GM12878 (cell line): ENCODE data around the gene PLCB2. TPM values are rescaled to one million over a fixed set of nuclear protein-coding genes. Genes with fewer than 3 reads are reported as not detected.

Experiments
- ATAC-seq: fragments of 200-7000 bp; cut with Tn5 transposase; 3 replicates; pipeline ENCODE4 v1.9.1; 2020; ENCODE audit warnings: mild to moderate bottlenecking, moderate library complexity
- BruUV-seq: library from RNA; stranded (reverse); fragments of 400-500 nt; replicated peaks from 2 replicates; lab custom pipeline; 2021; lab: Mats Ljungman, UMichigan
- CTCF ChIA-PET: fragments of 300-600 bp; sonication (Branson Sonifier 250); formaldehyde crosslinking; extraction: SDS; loops from one replicate; lab custom pipeline; 2021; ENCODE audit warnings: inconsistent platforms; lab: Yijun Ruan, JAX
- POLR2A ChIA-PET: fragments of 350-600 bp; formaldehyde crosslinking; extraction: SDS; loops from one replicate; lab custom pipeline; 2021; ENCODE audit warnings: inconsistent platforms; lab: Charles Lee
- RAD21 ChIA-PET: fragments of 300-600 bp; sonication (Branson Sonifier 250); formaldehyde crosslinking; loops from one replicate; lab custom pipeline; 2023; ENCODE audit warnings: antibody characterized with exemption; ENCODE audit not compliant: unreplicated experiment; lab: Charles Lee
- SMC1A ChIA-PET: fragments of 300-600 bp; sonication (Branson Sonifier 250); formaldehyde crosslinking; loops from one replicate; lab custom pipeline; 2023; ENCODE audit not compliant: unreplicated experiment, uncharacterized antibody; lab: Charles Lee
- DNase-seq: peaks from one replicate; pipeline ENCODE4 v3.0.0-alpha.2; 2011; ENCODE audit warnings: low read depth, low spot score
- FAIRE-seq: peaks from 3 replicates; lab custom pipeline; 2011; peaks lifted over from hg19 to GRCh38; lab: Jason Lieb, UNC
- H2AFZ ChIP-seq: 2 replicates; pipeline ENCODE4 v1.6.0; 2011; ENCODE audit warnings: low read depth, low read length, control low read depth; ENCODE audit not compliant: control insufficient read depth
- H3K27ac ChIP-seq: 2 replicates; pipeline ENCODE4 v1.5.1; 2011; ENCODE audit warnings: control low read depth; ENCODE audit not compliant: control insufficient read depth, insufficient read depth
- H3K27me3 ChIP-seq, 2 experiments: replicated peaks in 1 of 2; 2 replicates each; pipeline versions ENCODE4 v1.6.0 to v1.6.1; 2011; ENCODE audit warnings: low read length in 1 of 2; ENCODE audit not compliant: control insufficient read depth in 2 of 2, insufficient read depth in 2 of 2
- H3K36me3 ChIP-seq, 2 experiments: 2 replicates each; pipeline ENCODE4 v1.5.1; 2011; ENCODE audit warnings: low read length in 1 of 2; ENCODE audit not compliant: control insufficient read depth in 2 of 2, insufficient read depth in 2 of 2
- H3K4me1 ChIP-seq: 2 replicates; pipeline ENCODE4 v1.6.1; 2011; ENCODE audit warnings: mild to moderate bottlenecking, low read length, moderate library complexity, mixed read lengths; ENCODE audit not compliant: control insufficient read depth, insufficient read depth
- H3K4me2 ChIP-seq: 2 replicates; pipeline ENCODE4 v1.6.0; 2011; ENCODE audit warnings: control low read depth; ENCODE audit not compliant: control insufficient read depth, insufficient read depth
- H3K4me3 ChIP-seq: fragments of 200-600 bp; sonication (generic); 2 replicates; pipeline ENCODE4 v1.5.1; 2016
- H3K79me2 ChIP-seq: 2 replicates; pipeline ENCODE4 v1.6.0; 2011; ENCODE audit warnings: low read length; ENCODE audit not compliant: control insufficient read depth, insufficient read depth
- H3K9ac ChIP-seq: 2 replicates; pipeline ENCODE4 v1.8.0; 2011; ENCODE audit warnings: low read length, control low read depth, mixed read lengths; ENCODE audit not compliant: control insufficient read depth, insufficient read depth
- H3K9me3 ChIP-seq: replicated peaks from 3 replicates; pipeline ENCODE4 v1.5.1; 2011; ENCODE audit warnings: mild to moderate bottlenecking, low read length; ENCODE audit not compliant: control insufficient read depth, insufficient read depth
- H4K20me1 ChIP-seq: 2 replicates; pipeline ENCODE4 v1.6.0; 2011; ENCODE audit not compliant: control insufficient read depth, insufficient read depth
- CREB1 ChIP-seq: IDR thresholded peaks from 2 replicates; pipeline ENCODE4 v1.6.1; 2012; ENCODE audit warnings: low read depth, mild to moderate bottlenecking, inconsistent platforms
- FOS ChIP-seq: IDR thresholded peaks from 3 replicates; pipeline ENCODE4 v1.6.1; 2011; ENCODE audit warnings: borderline replicate concordance; ENCODE audit not compliant: insufficient read length; ENCODE audit errors: extremely low read depth
- HCFC1 ChIP-seq: fragments of 150-350 bp; IDR thresholded peaks from 2 replicates; pipeline ENCODE4 v1.6.1; 2014; ENCODE audit warnings: low read length
- MAX ChIP-seq: IDR thresholded peaks from 2 replicates; pipeline ENCODE4 v1.6.1; 2012; ENCODE audit warnings: low read depth, low read length, improper control_type of control experiment
- PML ChIP-seq: IDR thresholded peaks from 2 replicates; pipeline ENCODE4 v1.6.1; 2012; ENCODE audit warnings: low read length, inconsistent platforms
- POLR2AphosphoS2 ChIP-seq: IDR thresholded peaks from 2 replicates; pipeline ENCODE4 v1.6.1; 2011; ENCODE audit warnings: low read depth, mild to moderate bottlenecking, low read length, improper control_type of control experiment, moderate library complexity
- RAD51 ChIP-seq: fragments of 450-650 bp; IDR thresholded peaks from 2 replicates; pipeline ENCODE4 v1.6.1; 2016; ENCODE audit warnings: moderate library complexity, mild to moderate bottlenecking, inconsistent platforms
- RFX5 ChIP-seq: IDR thresholded peaks from 2 replicates; pipeline ENCODE4 v1.6.1; 2011; ENCODE audit warnings: low read depth, low read length, improper control_type of control experiment
- SMC3 ChIP-seq: IDR thresholded peaks from 2 replicates; pipeline ENCODE4 v1.6.1; 2011; ENCODE audit warnings: low read length, improper control_type of control experiment, borderline replicate concordance
- TCF3 ChIP-seq: IDR thresholded peaks from 2 replicates; pipeline ENCODE4 v1.6.1; 2012; ENCODE audit warnings: low read depth, mild to moderate bottlenecking, low read length, borderline replicate concordance; ENCODE audit not compliant: insufficient read depth
- ZBTB33 ChIP-seq: fragments of 450-650 bp; IDR thresholded peaks from 2 replicates; pipeline ENCODE4 v1.6.1; 2017; ENCODE audit warnings: mild to moderate bottlenecking
- ZNF274 ChIP-seq: IDR thresholded peaks from one replicate; pipeline ENCODE4 v1.8.0; 2011; ENCODE audit not compliant: insufficient read length, insufficient read depth
- WGBS: methylation state at CpG from one replicate; pipeline ENCODE4 v1.1.6; 2016; ENCODE audit warnings: low lambda C conversion rate; ENCODE audit not compliant: insufficient replicate concordance, insufficient coverage; ENCODE audit errors: missing lambda C conversion rate; 5-methylcytosine and 5-hydroxymethylcytosine counted together
- in situ Hi-C: fragments of 300-500 bp; cut with MboI; formaldehyde crosslinking; loops from 9 replicates; pipeline ENCODE4 v1.14.3; 2018; ENCODE audit warnings: mixed read lengths
- intact Hi-C: fragments of 100-400 bp; cut with micrococcal nuclease; formaldehyde crosslinking; loops from one replicate; pipeline ENCODE4 v1.14.2; 2022; ENCODE audit not compliant: unreplicated experiment
- polyA plus RNA-seq, 11 experiments: library from polyadenylated mRNA; depleted of rRNA in 4 of 11; unstranded in 6 of 11; stranded (reverse) in 5 of 11; fragments of >200 nt; fragmentation: Nextera tagmentation in 4 of 11; fragmentation: Illumina TruSeq in 1 of 11; extraction: Ambion mirVana in 4 of 11; extraction: Trizol in 1 of 11; gene quantifications; 1 replicate in 1 of 11; 2 replicates in 10 of 11; pipeline versions ENCODE4 v1.2.1 to v1.2.3, GENCODE V29; 2011 to 2016; ENCODE audit warnings: inconsistent platforms in 2 of 11, missing spikeins in 2 of 11, low read depth in 1 of 11
- total RNA-seq, 4 experiments: library from RNA; depleted of rRNA in 3 of 4; stranded (reverse); fragments of >200 nt in 3 of 4; fragmentation: Illumina TruSeq in 1 of 4; extraction: Trizol in 1 of 4; gene quantifications; 2 replicates each; pipeline versions ENCODE4 v1.2.1 to v1.2.3, GENCODE V29; 2013 to 2021

Gene PLCB2
- total and polyA plus RNA-seq, 10 of the 15 experiments (the other 5 are each of a cell fraction or from before 2014, with no cell fraction given): 1.2 to 39.4 (median 10.7) TPM

GRCh38 chr15:40302288-40302886 lies 5.3 kb downstream of the PLCB2 start:
- TF ChIP-seq FOS: no peak
- no peak for TF ChIP-seq POLR2AphosphoS2
- no peak for TF ChIP-seq HCFC1
- no peak for TF ChIP-seq RAD51
- no peak for TF ChIP-seq SMC3
- TF ChIP-seq PML: no peak
- TF ChIP-seq CREB1: no peak
- TF ChIP-seq RFX5: no peak
- TF ChIP-seq TCF3: no peak
- no peak for TF ChIP-seq MAX
- TF ChIP-seq ZBTB33: no peak
- no peak for TF ChIP-seq ZNF274
- H3K9ac ChIP-seq: no peak overlapping the region
- no peaks in the 10 kb centered on the region for H3K4me1 ChIP-seq
- WGBS: 57% methylated on average over 19 of the region's 19 CpGs
- H3K27ac ChIP-seq: no peak overlapping the region
- H3K27me3 ChIP-seq: no peaks in the 10 kb centered on the region
- H3K9me3 ChIP-seq: no peaks in the 10 kb centered on the region; the same call in 2 of the 3 replicates
- H3K4me3 ChIP-seq: no peak overlapping the region
- no peak overlapping the region for H3K4me2 ChIP-seq
- ATAC-seq (no peak), FAIRE-seq (no peak), DNase-seq (no peak)
- in situ Hi-C loops (no loop called here), intact Hi-C loops (no loop called here)
- no peaks in the 10 kb centered on the region for H3K36me3 ChIP-seq
- H2AFZ ChIP-seq: no peak overlapping the region
- CTCF ChIA-PET: interaction anchor here (1.5 kb wide), 1 partner anchor 35 kb away, joined by 4 read pairs; no protein-coding TSS in a partner anchor
- RAD21 ChIA-PET: no interaction called here
- H3K79me2 ChIP-seq: no peaks in the 10 kb centered on the region
- POLR2A ChIA-PET: no interaction called here
- BruUV-seq: no TSS peak
- SMC1A ChIA-PET: no interaction called here
- H4K20me1 ChIP-seq: no peaks in the 10 kb centered on the region
